GM20000 (cell line): ENCODE results near the gene EGFLAM.

ENCODE experiments used
- DNase-seq: peaks from one replicate; pipeline ENCODE4 v3.0.0; 2012; ENCODE audit warnings: low spot score
- CTCF ChIP-seq: IDR thresholded peaks from 2 replicates; pipeline ENCODE4 v1.5.1; 2012; ENCODE audit warnings: mild to moderate bottlenecking, control low read depth; ENCODE audit errors: extremely low read depth, missing control alignments

The EGFLAM gene

GRCh38 chr5:38299585-38299984 lies 41.2 kb downstream of the EGFLAM start:
- no peak for DNase-seq
- no peak for TF ChIP-seq CTCF

- TF ChIP-seq CTCF: no peak
- no peak for DNase-seq
Observed at GRCh38 chr5:38305148-38305547, 46.8 kb downstream of the EGFLAM start.

GRCh38 chr5:38307845-38308244 lies 49.5 kb downstream of the EGFLAM start:
- DNase-seq: no peak
- TF ChIP-seq CTCF: no peak

GRCh38 chr5:38316544-38317224 lies 58.3 kb downstream of the EGFLAM start:
- TF ChIP-seq CTCF: no peak
- DNase-seq: no peak

GRCh38 chr5:38317868-38318267 lies 59.5 kb downstream of the EGFLAM start:
- DNase-seq: no peak
- no peak for TF ChIP-seq CTCF

GRCh38 chr5:38319491-38319890 lies 61.1 kb downstream of the EGFLAM start:
- TF ChIP-seq CTCF: no peak
- no peak for DNase-seq

- TF ChIP-seq CTCF: no peak
Observed at GRCh38 chr5:38321978-38322377, 63.6 kb downstream of the EGFLAM start.

More at GRCh38 chr5:38321978-38322377, 63.6 kb downstream of the EGFLAM start:
- DNase-seq: no peak
